Measurements from ENCODE around the gene CACTIN.
"Not testable (repeated sequence)": the region's sequence is repeated elsewhere in the genome, so short reads cannot be mapped to it uniquely, and the experiment has no call there.

CACTIN gene

DNA sequence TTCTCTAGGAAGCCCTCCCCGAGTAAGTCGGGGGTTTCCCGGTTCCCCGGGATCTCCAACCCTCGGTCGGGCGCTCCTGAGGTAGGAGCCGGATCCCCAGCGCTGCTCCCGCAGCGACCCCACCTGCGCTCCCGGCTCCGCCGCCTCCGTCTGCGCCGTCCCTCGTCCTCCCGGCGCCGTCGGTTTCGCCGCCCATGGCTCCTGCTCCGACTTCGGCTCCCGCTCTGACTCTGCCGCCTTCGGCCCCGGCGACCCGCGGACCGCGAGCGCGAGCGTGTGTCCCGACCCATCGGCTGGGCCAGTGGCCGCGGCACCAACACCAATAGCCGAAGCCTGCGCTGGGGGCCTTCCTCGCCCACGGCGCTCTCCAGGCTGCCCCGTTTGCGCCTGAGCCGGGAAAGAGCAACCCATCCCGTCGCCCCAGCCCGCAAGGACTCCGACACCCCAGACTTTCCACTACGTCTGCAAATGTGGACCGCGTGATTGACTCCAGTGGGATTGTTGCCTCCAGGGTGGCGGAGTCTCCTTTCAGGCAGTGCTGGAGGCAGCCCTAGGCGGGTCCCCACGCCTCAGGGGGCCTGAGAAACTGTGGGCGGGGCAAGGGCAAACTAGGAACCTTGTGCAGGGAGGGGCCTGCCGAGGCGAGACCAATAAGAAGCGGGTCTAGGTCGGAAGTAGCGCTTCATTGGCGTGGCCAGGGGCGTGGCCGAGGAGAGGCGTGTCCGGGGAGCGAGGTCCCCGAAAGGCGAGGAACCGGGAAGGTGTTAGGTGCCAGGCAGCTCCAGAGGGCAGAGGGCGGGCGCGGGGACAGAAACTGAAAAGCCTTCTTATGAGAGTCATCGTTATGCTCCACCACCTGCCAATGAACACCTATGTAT lies at the start of gene CACTIN:
TSS of gene CACTIN (minus strand) at position 318 of the 878 bp plus-strand sequence. CDS start at position 290, 28 bp downstream.
- in situ Hi-C loops (cut with MboI; ENCODE audit: low sequenced_read_pairs), result no loop called here

DNA sequence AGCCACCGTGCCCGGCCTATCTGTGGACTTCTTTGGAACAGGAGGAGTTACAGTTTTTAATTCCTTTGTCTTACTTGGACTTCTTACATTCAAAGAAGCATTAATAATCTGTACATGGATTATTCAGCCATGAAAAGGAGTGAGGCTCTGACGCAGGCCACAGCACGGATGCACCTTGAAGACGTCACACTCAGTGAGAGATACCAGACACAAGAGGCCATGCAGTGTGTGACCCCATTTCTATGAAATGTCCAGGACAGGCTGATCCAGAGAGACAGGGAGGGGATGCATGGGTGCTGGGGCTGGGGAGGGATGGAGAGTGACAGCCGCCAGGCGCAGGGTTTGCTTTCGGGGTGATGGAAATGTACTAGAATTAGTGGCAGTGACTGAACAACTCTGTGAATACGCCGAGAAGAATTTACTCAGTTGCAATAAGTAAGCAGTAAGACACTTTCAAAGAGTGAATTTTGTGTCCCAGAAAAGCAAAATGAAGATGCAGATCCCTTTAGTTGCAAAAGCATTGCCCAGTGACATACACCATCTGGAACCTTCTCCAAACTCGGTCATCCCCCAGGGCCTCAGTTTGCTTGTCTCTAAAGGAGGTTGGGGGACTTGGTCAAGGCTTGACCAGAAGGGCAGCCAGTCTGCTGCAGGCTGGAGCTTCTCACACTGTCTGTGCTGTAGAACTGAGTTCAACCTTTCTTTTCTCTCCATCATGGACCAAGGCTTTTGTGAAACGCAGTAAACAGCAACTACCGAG lies 48.4 kb upstream of the CACTIN start:
- in situ Hi-C loops (cut with MboI; ENCODE audit: low sequenced_read_pairs), result loop anchor here (25.0 kb wide), 1 partner anchor 537 kb away; no protein-coding TSS in a partner anchor

DNA sequence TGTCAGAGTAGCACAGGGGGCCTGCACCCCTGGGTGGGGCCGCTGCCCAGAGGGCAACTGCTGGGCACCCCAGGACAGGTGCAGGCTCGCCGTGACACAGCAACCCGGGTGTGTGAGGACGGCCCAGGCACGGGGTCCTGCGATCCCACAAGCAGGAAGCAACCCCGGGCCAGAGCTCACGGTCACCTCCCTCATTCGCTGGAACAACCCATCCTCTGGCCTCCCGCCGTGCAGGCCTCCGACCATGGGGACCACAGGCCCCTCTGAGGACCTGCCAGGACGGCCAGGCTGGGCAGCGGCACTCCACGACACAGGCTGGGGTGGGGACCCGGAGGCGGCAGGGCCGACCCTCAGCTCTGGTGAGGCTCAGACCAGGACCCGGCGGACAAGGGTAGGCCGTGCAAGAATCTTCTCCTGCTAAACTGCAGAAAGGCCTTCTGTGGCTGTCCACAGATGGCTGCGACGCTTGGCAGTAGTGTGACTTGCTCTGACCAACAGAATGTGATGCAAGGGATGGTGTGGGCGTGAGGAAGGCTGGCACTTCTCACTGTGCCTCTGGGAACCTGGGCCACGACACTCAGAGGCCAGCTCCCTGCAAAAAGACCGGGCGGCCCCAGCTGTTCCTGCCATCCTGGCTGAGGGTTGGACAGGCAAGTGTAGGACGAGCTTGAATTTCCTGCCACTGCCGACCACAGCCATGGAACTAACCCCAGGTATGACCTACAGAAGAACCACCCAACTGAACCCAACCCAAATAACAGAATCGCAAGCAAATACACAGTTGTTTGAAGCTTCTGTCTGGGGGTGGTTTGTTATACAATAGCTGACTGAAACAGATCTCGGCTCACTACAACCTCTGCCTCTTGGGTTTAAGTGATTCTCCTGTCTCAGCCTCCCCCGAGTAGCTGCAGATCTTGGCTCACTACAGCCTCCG lies 47.2 kb upstream of the CACTIN start:
- in situ Hi-C loops (cut with MboI; ENCODE audit: low sequenced_read_pairs), result no loop called here

DNA sequence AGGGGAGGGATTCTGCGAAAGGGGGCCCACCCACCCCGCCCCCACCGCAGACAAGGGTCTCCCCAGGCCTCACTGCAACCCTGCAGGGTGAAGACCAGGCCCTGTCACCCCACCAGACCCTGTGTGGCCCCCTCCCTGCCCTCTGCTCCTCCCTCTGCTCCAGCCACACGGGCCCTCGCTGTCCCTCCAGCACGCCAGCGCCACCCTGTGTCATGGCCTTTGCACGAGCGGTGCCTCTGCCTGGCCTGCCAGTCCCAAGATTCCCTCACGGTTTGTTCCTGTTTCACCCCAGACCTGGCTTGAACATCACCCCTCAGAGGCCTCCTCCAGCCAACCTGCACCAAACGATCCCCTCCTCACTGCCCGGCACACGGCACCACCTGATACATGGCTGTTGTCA lies 46.4 kb upstream of the CACTIN start:
- in situ Hi-C loops (cut with MboI; ENCODE audit: low sequenced_read_pairs), result no loop called here

DNA sequence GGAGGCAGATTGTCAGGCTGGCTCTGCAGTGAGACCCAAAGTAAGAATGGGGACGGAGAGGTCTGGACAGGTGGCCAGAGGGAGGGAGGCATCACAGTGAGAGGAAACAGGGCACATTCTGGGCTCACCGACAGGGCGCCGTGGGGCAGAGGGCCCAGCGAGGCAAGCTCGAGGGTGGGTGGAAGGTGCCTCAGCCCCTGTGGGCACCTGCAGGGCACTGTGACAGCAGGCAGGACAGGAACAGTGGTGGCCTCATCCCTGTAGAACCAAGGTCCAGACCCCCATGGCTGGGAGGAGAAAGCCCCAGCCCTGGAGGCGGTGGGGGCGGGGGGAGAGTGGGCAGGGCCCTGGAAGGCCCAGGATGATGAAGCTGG lies 46.0 kb upstream of the CACTIN start:
- in situ Hi-C loops (cut with MboI; ENCODE audit: low sequenced_read_pairs), result no loop called here

DNA sequence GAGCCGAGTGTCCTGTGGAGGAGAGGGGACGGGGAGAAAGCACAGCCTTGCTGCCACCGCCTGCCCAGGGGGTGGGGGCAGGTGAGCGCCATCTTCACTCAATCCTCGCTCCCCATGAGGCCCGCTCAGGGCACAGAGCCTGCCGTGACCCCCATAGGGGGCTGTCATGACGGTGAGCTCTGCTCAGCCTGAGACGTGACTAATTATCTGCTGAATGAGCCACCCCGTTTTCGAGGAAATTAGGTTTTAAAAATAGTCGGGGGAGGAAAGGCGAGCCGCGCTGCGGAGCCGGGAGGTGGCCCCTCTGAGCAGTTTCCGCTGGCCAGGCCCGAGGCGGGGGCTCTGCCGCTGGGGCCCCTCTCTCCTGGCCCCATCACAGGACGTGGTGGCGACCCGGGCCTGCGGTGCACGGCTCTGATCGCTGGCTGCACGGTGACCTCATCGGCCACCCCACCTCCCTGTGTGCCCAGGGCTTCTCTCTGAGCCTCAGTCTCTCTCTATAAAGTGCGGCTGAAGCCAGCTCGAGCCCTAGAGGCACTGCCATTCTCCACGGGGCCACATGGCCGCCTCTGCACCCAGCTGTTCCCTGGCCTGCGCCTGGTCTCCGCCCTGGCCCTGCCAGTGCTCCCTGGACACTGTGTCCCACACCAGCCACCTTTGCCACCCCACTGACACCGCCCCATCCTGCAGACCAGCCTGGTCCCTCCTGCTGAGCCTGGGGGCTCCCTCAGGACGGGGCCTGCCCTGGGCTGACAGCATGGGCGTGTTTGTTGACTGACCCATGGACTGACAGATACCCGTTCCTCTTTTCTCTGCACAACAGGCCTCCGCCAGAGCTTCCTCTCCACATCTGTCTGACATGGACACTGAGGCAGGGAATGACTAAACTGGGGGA lies 45.3 kb upstream of the CACTIN start:
- in situ Hi-C loops (cut with MboI; ENCODE audit: low sequenced_read_pairs), result no loop called here

DNA sequence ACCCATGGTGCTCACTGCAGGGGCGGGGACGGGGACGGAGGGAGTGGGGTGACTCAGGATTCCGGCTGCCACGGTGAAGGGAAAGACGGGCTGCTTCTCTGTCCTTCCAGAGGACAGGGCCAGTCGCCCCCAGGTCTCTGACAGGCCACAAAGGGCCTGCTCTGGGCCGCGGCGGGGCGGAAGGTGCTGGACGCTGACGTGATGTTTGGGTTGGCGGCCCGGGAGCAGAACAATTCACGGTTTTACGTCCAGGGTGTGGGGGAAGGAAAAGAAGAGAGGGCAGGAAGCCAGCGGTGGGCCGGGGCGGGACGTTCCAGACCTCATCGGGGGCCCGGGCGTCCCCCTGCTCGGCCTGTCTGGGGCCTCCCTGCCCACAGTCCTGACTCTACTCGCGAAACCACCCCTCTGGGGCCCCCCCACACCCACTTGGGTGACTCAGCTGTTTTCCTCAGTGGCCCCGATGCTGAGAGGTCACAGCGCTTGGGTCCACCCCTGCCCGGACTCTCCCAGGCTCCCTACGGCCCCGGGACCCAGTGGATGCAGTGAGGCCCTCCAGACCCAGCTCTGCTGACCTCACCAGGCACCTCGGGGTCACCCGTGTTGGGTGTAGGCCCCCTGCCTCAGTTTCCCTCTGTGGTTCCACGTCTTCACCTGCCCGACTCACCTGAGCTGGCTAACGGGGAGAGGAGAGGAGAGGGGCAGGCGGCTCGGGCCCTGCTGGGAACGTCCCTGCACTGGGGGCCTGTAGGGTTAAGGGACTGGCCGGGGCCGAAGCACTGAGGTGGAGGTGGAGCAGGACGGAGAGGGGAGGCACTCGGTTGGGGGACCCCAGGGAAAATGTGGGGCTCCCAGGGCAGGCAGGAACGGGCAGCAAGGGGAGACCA lies 44.4 kb upstream of the CACTIN start:
- in situ Hi-C loops (cut with MboI; ENCODE audit: low sequenced_read_pairs), result no loop called here

DNA sequence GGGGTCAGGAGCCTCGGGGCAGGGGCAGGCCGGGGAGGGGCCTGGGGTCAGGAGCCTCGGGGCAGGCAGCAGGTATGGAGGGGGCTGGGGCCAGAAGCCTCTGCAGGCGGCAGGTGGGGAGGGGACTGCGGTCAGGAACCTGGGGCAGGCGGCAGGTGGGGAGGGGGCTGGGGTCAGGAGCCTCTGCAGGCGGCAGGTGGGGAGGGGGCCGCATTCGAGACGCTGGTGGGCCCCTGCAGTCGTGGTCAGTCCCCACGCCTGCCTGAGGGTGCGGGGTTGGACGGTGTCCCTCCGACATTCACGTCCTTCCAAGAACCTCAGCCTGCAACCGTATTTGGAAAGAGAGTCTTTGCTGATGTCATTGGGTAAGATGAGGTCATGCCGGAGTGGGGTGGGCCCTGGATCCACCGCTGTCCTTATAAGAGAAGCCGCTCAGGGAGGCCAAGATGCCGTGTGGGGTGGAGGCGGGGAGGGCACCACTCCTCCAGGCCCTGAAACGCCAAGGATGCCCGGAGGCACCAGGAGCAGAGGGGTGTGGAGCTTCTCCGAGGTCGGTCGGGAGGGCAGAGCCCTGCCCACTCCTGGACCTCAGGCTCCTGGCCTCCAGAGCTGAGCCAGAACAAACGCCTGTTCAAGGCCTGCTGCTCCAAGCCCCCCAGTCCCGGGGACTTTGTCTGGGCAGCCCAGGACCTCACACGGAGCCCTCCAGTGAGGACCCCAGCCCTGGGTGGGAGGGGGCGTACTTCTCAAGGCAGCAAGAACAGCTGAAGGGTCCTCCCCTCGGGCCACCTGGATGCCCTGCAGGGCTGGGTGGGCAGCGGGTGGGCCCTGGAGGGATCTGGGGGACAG lies 43.6 kb upstream of the CACTIN start:
- in situ Hi-C loops (cut with MboI; ENCODE audit: low sequenced_read_pairs), result no loop called here

DNA sequence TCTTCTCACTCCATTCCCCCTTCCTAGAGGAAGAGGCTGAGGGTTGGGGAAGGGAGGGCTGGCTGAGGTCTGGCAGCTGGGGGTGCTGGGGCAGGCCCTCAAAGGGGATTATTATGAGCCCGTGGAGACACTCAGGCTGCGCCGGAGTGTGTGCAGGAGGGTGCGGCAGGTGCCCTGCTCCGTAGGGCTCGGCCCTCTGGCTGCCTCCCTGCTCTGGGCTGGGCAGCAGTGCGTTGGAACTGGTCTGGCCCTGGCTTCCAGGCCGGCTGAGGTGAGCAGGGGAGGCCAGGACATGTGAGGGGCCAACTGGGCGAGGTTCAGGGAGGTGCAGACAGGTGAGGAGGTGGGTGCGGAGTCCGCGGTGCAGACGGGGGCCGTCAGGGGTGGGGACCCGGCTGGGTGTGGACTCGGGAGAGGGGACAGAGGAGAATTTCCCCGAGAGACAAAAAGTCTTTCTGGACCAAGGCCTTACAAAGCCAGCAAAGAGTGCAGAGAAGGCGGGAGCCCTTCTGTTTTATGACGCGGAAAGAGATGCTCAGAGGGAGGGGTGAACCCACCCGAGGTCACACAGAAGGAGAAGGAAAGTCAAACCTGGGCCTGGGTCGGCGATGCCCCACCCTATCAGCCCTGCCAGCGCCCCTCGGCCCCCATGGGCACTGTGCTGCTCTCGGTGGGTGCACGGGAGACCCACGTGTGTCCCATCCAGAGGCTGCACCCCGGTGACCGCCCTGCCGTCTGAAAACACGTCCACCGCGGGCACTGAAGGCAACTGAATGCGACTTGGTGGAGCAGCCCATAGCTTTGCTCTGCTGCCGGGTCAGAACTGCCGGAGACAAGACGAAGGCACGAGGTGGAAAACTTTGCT lies 42.7 kb upstream of the CACTIN start:
- in situ Hi-C loops (cut with MboI; ENCODE audit: low sequenced_read_pairs), result no loop called here

DNA sequence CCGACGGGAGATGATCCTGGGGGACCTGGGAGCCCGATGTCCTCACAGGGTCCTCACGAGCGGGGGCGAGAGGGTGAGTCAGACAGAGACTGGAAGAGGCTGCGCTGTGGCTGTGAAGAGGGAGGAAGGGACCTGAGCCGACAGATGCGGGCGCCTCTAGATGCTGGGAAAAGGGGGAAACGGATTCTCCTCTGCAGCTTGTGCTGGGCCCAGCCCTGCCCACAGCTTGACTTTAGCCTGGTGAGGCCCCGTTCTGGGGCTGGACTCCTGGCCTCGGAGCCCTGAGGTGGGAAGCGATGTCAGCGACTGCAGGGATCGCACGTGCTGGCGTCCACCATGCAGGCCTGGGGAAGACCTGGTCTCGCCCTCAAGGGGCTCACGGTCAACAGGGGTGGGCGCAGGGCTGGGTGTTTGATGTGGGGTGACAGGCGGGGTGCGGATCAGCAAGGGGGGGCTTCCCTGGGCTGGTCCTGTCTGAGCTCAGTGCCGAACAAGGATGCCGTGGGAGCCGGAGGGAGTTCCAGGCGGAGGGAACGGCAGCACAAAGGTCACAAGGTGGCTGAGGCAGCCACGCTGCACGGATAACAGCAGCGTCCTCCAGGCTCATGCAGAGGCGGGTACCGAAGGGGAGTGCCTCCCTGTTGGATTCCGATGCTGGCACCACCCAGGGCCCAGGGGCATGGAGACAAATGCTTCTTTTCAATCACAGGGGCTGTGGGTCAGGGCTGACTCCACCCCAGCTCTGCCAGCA lies 41.9 kb upstream of the CACTIN start:
- in situ Hi-C loops (cut with MboI; ENCODE audit: low sequenced_read_pairs), result no loop called here

DNA sequence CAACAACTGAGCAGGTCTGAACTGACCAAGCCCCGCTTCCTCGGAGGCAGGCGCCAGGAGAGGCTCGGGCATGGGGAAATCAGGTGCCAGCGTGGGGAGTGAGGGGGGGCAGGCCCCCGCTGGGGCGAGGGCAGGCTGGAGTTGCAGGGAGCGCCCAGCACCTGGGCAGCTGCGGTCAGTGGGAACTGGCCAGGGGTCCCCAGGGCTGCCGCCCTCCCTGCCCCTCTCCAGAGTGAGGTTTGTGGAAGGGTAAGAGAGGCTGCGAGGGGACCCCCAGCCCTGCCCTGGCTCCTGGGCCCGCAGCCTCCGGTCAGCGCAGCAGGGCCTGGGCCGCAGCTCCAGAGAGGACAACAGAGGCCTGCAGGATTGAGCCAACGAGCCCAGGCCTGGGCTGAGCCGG lies 41.2 kb upstream of the CACTIN start:
- in situ Hi-C loops (cut with MboI; ENCODE audit: low sequenced_read_pairs), result no loop called here

DNA sequence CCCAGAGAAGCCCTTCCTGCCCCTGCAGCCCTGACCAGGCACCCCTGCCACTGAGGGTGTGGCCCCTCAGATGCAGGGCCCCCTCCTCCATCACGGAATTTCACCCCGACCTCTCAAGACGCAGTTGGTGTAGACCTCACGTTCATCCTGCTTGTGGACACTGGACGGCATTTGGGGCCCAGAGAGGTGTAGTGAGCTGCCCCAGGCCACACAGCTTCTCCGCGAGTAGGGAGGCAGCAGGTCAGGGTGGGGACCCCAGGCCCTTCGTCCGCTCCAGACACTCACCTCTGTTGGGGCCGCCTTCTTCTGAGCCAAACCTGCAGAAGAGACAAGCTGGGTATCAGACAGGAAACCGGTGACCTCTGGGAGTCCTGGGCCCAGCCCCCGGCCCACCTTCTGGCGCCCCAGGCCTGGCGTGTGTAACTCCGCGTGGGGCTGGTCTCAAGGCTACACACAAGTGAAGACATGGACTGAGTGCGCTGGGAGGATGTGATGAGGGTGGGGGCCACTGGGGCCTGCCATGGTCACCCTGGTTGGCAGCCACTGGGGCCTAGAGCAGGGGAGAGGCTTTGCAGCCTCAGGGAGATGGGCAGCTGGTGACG lies 40.5 kb upstream of the CACTIN start:
- in situ Hi-C loops (cut with MboI; ENCODE audit: low sequenced_read_pairs), result no loop called here

DNA sequence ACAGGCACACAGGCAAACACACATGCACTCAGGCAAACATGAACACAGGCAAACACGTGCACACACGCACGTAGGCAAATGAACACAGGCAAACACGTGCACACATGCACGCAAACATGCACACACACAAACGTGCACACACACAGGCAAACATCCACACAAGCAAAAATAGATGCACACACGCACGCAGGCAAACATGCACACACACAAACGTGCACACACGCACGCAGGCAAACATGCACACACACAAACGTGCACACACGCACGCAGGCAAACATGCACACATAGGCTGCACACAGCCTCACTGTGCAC lies 39.9 kb upstream of the CACTIN start:
- in situ Hi-C loops (cut with MboI; ENCODE audit: low sequenced_read_pairs), result not testable (repeated sequence)

DNA sequence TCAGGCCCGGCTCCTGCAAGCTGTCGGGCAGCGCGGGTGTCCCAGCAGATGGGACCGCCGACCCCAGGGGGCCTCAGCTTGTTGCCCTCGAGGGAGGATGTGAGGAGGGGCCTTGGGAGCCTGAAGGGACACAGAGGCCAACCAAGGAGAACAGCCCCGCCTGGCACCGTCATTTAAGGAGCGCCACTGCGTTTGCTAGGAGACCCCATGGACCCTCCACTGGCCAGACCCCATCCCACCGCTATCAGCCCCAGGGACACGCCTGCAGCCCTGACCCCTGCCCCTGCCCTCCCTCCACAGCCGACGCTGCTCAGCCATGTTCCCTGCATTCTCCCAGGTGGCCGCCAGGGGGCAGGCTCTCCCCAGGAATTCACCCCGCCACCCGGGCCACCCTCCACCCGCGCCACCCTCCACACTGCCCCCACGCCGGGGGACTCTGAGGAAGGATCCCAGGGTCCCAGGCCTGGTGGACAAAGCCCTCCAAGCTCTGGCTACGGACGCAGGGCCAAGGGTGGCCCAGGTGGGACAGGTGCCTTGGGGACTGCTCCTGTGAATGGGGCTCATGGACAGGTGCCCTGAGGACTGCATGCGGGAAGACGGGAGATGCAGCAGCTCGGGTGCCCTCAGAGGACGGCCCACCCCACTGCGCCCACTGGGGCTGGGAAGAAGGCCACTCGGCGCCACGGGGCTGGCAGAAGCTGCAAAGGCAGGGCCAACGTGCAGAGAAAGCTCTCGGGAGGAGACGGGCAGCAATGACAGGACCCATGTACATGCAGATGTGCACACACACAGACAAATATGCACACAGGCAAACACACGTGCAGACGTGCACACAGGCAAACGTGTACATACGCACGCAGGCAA lies 39.3 kb upstream of the CACTIN start:
- in situ Hi-C loops (cut with MboI; ENCODE audit: low sequenced_read_pairs), result no loop called here

DNA sequence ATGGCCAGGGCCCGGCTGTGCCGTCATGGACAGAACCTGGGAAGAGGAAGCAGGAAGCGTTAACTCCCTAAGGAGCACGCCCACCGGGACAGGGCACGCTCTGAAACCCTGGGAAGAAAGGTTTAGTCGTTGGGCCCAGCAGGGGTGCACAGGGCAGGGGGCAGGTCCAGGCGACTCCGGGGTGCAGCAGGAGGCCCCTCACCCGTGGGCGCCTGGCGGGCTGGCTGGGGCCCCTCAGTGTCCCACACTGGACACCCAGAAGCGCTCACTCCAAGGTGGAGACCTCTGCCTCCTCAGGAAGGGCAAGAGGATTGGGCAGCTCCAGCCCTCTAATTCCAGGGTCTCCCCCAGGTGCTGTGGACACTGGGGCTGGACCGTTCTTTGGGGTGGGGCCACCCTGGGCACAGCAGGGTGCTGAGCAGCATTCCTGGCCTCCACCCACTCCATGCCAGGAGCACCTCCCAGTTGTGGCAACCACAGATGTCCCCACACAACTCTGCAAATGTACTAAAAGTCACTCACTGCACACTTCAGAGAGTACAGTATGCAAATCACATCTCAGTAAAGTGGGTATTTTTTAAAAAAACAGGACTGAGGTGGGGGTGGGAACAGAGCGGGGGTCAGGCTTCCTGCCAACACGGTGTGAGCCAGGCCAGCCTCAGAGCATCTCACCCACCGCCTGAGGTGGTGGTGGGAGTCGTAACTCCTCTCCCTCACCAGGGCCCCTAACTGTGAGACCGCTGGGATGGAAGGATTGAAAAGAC lies 38.5 kb upstream of the CACTIN start:
- in situ Hi-C loops (cut with MboI; ENCODE audit: low sequenced_read_pairs), result no loop called here
